HG03060 (cell line): ENCODE measurements around the gene RAB3C.

Experiments used
- ATAC-seq: cut with Tn5 transposase; IDR thresholded peaks from one replicate; pipeline ENCODE4 v1.9.1; 2021; ENCODE audit warnings: low read depth, moderate number of reproducible peaks; ENCODE audit not compliant: unreplicated experiment

The RAB3C gene

DNA sequence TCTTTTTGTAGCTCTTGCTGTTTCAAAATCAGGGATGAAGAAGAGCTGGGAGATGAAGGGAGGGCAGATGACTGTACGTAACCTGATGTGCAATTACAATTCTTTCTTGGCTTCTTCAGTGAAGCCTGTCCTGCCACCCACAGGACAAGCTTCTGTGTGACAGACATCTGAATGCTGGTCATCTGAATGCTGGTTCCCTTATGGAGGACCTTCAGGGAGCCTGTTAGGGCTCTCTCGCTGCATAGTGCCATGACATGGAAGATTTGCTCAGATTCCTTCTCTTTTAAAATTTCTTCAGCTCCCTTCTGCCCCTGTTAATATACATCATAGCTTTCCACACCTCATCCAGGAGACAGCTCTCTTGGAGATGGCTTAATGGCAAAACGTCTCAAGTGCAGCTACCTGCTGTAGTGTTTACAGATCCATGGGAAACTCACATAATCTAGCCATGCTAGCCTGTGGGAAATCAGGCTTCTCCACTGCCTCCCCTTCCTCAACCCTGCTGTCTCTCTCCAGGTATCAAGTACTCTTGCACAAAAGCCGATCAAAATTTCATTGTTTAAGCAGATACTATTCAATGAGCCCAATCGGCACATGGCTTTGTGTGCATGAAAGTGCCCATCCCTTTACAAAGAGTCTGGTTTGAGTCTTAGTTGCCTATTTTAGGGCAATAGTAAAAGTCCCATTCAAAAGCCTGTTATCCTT, 134.6 kb downstream of the RAB3C start:
- ATAC-seq, result no peak

DNA sequence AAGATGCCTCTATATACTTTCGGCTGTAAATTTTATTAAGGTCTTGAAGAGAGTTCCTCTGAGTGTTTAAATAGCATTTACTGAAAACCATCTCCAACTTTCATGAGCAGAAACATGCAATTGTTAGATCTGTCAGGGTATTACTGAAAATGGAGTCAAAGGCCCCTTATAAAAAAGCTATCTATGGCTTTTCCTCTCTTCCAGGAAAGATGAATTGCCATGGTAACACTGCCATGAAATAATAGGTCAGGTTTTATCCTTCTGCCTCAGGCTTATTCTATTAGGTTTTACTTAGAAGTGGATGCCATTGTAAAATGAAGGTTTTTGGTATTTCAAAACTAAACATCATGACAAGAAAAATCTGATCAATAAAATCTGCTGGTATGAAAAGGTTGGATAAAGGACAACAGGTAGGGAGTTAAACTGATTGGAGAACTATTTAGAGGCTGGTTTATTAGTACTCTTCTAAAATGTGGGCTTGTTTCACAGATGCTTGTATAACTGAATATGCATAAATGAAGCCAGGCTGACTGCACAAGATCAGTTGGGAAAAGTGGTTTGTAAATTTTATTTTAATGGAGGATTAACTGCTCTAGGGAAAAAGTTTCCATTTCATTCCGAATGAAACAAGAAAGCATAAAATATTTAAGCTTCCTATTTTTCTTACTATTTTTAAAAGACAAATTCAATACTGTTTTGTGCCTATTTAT, 135.5 kb downstream of the RAB3C start:
- no peak for ATAC-seq

GRCh38 chr5:58722160-58722559, 139.3 kb downstream of the RAB3C start:
- no peak for ATAC-seq

GRCh38 chr5:58724992-58725391, 142.1 kb downstream of the RAB3C start:
- ATAC-seq, result no peak

- no peak for ATAC-seq
Measured at GRCh38 chr5:58731641-58732040, 148.8 kb downstream of the RAB3C start.

- no peak for ATAC-seq
Measured at GRCh38 chr5:58735637-58736036, 152.8 kb downstream of the RAB3C start.

GRCh38 chr5:58736214-58736613, 153.3 kb downstream of the RAB3C start:
- no peak for ATAC-seq

- no peak for ATAC-seq
Measured at GRCh38 chr5:58737671-58738070, 154.8 kb downstream of the RAB3C start.

DNA sequence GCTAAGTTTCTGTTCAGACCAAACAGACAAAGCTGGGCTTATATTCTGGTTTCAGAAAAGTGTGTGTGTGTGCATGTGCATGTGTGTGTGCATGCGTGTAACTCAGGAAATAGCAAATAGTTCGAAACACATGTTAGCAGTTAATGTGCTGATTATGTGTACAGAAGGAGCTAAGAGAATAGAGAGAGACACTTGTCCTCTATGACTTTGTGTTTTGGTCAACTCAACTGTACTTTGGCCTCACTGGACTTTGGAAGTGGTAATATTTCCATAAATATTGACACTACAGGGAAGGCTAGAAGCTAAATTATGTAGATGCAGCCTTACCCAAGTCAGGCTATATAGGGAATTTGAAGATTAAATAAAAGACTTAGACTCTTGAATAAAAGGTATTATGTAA, 155.5 kb downstream of the RAB3C start:
- ATAC-seq, result no peak

DNA sequence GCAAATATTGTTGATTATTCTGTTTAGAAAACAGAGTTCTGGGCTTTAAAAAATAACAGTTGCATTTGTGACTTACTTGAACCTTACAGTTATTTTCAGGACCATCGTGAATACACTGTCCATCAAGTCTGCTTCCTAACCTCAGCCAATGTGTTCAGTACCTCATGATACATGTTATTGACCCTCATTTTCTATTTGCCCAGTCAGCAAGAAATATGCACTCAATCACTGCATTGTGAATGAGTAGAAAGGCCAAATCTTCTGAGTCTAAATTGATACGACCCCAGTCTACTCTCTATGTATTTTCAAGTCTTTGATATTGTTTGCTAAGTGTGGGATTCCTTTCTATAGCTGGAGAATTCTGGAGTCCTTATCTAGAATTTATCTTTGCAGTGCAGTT, 156.2 kb downstream of the RAB3C start:
- no peak for ATAC-seq

GRCh38 chr5:58740956-58741355, 158.1 kb downstream of the RAB3C start:
- no peak for ATAC-seq

GRCh38 chr5:58745350-58745749, 162.5 kb downstream of the RAB3C start:
- ATAC-seq, result no peak

DNA sequence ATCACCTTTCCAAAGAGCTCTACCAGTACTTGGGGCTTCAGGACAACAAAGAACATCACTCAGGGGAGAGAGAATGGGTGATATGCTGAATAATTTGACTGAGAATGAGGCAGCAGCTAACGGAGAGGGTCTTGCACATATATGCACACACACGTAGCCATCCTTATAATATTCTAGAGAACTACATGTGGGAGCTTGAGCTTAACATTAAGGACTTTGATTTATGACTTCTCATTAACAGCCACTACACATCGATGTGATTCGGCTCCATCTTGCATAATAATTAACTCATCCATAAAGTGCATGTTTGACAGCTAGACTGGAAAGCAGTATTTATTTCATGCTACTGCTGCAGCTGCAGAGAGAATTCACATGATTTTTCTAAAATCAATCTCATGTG, 163.4 kb downstream of the RAB3C start:
- ATAC-seq, result no peak

- no peak for ATAC-seq
Measured at GRCh38 chr5:58750036-58750435, 167.2 kb downstream of the RAB3C start.

DNA sequence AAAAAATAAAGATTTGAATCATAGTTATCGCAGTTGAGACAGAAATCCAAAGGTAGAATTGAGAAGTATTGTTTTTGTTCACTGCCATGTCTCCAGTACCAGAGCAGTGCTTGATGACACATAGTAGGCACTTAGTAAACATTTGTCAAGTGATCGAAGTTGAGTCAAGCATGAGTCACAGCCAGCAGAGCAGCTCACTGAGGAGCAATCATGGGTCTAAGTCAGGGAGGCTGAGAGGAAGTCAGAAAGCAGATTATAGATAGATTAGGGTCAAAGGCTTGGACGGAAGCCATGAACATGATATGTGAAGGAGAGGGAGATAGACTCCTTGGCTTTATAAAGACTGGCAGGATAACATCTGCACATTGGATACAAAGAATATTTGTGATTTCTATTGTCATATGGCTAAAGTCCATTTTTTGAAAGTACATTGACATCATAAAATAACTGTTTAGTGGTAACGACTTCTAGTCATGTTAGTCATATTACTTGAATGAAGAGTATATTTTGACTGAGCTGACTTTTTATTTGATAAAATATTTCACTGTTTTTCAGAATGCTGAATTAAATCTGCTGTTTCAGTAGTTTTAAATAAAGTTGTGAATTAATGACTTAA, 168.5 kb downstream of the RAB3C start:
- ATAC-seq, result no peak

DNA sequence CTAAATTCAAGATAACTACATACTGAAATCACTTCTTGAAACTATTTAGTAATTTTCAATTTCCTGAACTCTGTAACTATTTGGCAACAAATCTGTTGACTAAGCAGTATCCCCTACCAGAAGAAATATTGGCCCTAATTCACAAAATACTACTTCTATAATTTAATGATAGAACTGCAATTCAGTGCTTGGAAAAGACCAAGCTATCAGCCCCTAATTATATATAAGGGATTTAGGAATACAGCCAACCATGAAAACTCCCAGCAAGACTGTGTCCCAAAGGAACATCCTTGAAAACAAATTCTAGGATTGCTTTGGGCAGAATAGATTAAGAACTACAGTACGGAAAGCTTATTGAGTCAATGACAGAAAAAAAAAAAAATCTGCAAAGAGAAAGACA, 169.2 kb downstream of the RAB3C start:
- no peak for ATAC-seq

GRCh38 chr5:58753446-58753845, 170.6 kb downstream of the RAB3C start:
- no peak for ATAC-seq

- no peak for ATAC-seq
Measured at GRCh38 chr5:58754250-58754649, 171.4 kb downstream of the RAB3C start.

DNA sequence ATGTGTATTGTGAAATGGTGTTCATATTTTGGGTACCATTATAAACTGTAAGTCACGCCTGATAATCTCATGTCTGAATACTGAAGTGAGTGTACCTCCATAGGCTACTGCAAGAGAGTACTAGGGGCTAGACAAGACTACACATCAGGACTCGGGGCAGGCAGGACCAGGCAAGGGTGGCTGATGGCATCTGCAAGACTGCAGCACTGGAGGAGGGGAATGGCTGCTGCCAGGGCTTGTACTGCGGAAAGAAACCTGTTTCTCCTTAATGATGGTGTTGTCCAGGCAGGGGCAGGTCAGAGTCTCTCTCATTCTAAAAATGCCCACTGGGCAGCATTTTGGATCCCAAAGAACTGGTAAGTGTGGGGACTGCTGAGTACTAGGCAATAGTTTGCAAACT, 172.5 kb downstream of the RAB3C start:
- ATAC-seq, result no peak

GRCh38 chr5:58759745-58760144, 176.9 kb downstream of the RAB3C start:
- ATAC-seq, result peak; percentile 93

DNA sequence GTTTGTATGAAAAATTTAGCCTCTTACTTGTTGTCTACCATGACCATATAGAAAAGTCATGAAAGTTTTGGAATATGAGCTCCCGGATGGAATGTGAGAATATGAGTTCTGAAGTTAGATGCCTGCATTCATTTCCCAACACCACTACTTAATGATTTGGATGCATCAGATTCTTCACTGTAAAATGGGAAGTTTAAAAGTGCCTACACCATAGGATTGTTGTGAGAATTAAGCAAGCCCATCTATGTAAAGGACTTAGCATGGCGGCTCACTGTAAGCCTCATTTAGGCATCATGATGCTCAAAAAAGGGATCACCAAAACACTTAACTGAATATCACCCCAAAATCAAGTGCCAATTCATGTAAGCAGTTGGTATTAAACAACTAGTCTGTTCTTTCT, 177.3 kb downstream of the RAB3C start:
- ATAC-seq, result no peak

GRCh38 chr5:58761407-58761806, 178.5 kb downstream of the RAB3C start:
- ATAC-seq, result no peak
